Left forelimb (tissue), 1 donor: Measurements from ENCODE around the gene NDUFS1.
"Not testable (repeated sequence)": the region's sequence is repeated elsewhere in the genome, so short reads cannot be mapped to it uniquely, and the experiment has no call there.

ENCODE experiments used
- DNase-seq: peaks from one replicate; pipeline ENCODE4 v3.0.0-alpha.2; 2018; ENCODE audit warnings: low spot score

NDUFS1 gene

GRCh38 chr2:206162401-206162800 is 3.2 kb upstream of the NDUFS1 start:
- not testable (repeated sequence) for DNase-seq

GRCh38 chr2:206160807-206161179 is 1.5 kb upstream of the NDUFS1 start:
- DNase-seq = no peak

GRCh38 chr2:206160125-206160806 is 1.0 kb upstream of the NDUFS1 start:
- DNase-seq = no peak

GRCh38 chr2:206158563-206159345 is 490 bp downstream of the NDUFS1 start:
- DNase-seq = no peak

- not testable (repeated sequence) for DNase-seq
Observed at GRCh38 chr2:206157014-206157413, 2.2 kb downstream of the NDUFS1 start.

GRCh38 chr2:206154197-206154596 is 5.0 kb downstream of the NDUFS1 start:
- DNase-seq = no peak

GRCh38 chr2:206150631-206151030 is 8.6 kb downstream of the NDUFS1 start:
- DNase-seq = no peak

GRCh38 chr2:206150168-206150567 is 9.1 kb downstream of the NDUFS1 start:
- DNase-seq = no peak

- no peak for DNase-seq
Observed at GRCh38 chr2:206149330-206149729, 9.9 kb downstream of the NDUFS1 start.

- DNase-seq = no peak
Observed at GRCh38 chr2:206145665-206146064, 13.6 kb downstream of the NDUFS1 start.

- DNase-seq = no peak
Observed at GRCh38 chr2:206144383-206144782, 14.9 kb downstream of the NDUFS1 start.

- DNase-seq = no peak
Observed at GRCh38 chr2:206143451-206143850, 15.8 kb downstream of the NDUFS1 start.

- no peak for DNase-seq
Observed at GRCh38 chr2:206127656-206128055, 31.6 kb downstream of the NDUFS1 start.

- DNase-seq = no peak
Observed at GRCh38 chr2:206125901-206126300, 33.3 kb downstream of the NDUFS1 start.

GRCh38 chr2:206122569-206122968 is 36.7 kb downstream of the NDUFS1 start:
- DNase-seq = not testable (repeated sequence)

- DNase-seq = no peak
Observed at GRCh38 chr2:206116278-206116677, 43.0 kb downstream of the NDUFS1 start.

GRCh38 chr2:206115026-206115578 is 44.1 kb downstream of the NDUFS1 start:
- DNase-seq = no peak

GRCh38 chr2:206112846-206113547 is 46.2 kb downstream of the NDUFS1 start:
- no peak for DNase-seq

GRCh38 chr2:206112108-206112507 is 47.1 kb downstream of the NDUFS1 start:
- DNase-seq = no peak

GRCh38 chr2:206108713-206109112 is 50.5 kb downstream of the NDUFS1 start:
- no peak for DNase-seq

- no peak for DNase-seq
Observed at GRCh38 chr2:206105541-206105940, 53.7 kb downstream of the NDUFS1 start.

- DNase-seq = no peak
Observed at GRCh38 chr2:206105038-206105437, 54.2 kb downstream of the NDUFS1 start.

- not testable (repeated sequence) for DNase-seq
Observed at GRCh38 chr2:206098872-206099271, 60.4 kb downstream of the NDUFS1 start.
